T-helper 17 cell (primary cell): ENCODE measurements around the gene SMURF2. TPM values are rescaled to one million over a fixed set of nuclear protein-coding genes. Genes with fewer than 3 reads are reported as not detected.
"Not testable (repeated sequence)": the region's sequence is repeated elsewhere in the genome, so short reads cannot be mapped to it uniquely, and the experiment has no call there.

Experiments
- ATAC-seq: fragments of 150-1000 bp; cut with Tn5 transposase; 2 replicates; pipeline ENCODE4 v1.10.0; 2021; ENCODE audit warnings: mild to moderate bottlenecking, moderate library complexity
- DNase-seq, 3 donors: peaks; one replicate each; pipeline versions ENCODE4 v3.0.0 to v3.0.0-alpha.2; 2020 to 2021
- H3K9me3 ChIP-seq: one replicate; pipeline ENCODE4 v1.7.0; 2013; ENCODE audit warnings: low read length, mild to moderate bottlenecking; ENCODE audit not compliant: control insufficient read depth, poor library complexity, severe bottlenecking
- H3K27ac Mint-ChIP-seq: one replicate; pipeline ENCODE4 v1.8.0; 2022; ENCODE audit warnings: mild to moderate bottlenecking, moderate library complexity, mixed read lengths
- H3K27me3 Mint-ChIP-seq: one replicate; pipeline ENCODE4 v1.8.0; 2022; ENCODE audit warnings: mixed read lengths
- H3K36me3 Mint-ChIP-seq: one replicate; pipeline ENCODE4 v1.8.0; 2022; ENCODE audit warnings: low read depth, mixed read lengths
- H3K4me1 Mint-ChIP-seq: one replicate; pipeline ENCODE4 v1.8.0; 2022; ENCODE audit warnings: mild to moderate bottlenecking, mixed read lengths
- H3K4me3 Mint-ChIP-seq: one replicate; pipeline ENCODE4 v1.8.0; 2022; ENCODE audit warnings: mild to moderate bottlenecking, moderate library complexity, mixed read lengths
- total RNA-seq, 4 donors: library from RNA in 2 of 4; stranded (reverse) in 2 of 4; gene quantifications; one replicate each; pipeline ENCODE4 v1.2.3 and lab custom pipeline; 2022 to 2026

Gene SMURF2
- total RNA-seq, 2 donors from 2014 or later, result 25.4 to 26.6 TPM

DNA sequence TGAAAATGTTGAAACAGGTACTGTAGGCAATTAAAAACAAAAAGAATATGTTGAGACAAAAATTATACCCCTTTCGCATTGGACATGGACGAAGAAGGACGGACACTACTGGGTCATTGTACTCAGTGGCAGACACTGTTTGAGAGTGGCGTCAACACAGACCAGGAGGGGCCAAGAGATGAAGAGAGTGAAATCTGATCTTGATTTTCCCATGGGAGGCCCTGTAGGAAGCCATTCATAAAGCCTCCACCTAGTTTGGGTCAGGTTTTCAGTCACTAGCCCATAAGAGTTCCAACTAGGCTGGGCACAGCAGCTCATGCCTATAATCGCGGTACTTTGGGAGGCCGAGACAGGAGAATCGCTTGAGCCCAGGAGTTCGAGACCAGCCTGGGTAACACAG lies 23.6 kb upstream of the SMURF2 start:
- no peaks in the 10 kb centered on the region for H3K4me1 Mint-ChIP-seq
- DNase-seq (no peak), ATAC-seq (no peak)
- H3K4me3 Mint-ChIP-seq, result no peak overlapping the region
- H3K36me3 Mint-ChIP-seq, result no peaks in the 10 kb centered on the region
- no peak overlapping the region for H3K27ac Mint-ChIP-seq
- no peaks in the 10 kb centered on the region for H3K9me3 ChIP-seq
- no peaks in the 10 kb centered on the region for H3K27me3 Mint-ChIP-seq

DNA sequence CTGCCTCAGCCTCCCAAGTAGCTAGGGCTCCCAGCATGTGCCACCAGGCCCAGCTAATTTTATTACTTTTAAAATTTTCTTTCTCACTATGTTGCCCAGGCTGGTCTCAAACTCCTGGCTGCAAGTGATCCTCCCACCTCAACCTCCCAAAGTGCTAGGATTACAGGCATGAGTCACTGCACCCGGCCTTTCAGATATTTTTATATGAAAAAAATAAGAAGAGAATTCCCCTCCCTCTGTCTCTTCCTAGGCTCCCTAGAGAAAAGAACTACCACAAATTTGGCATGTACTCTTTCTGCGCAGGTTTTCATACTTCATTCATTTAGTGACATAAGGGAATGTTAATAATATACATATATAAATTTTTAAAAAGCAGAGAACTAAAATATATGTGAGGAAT lies 21.7 kb upstream of the SMURF2 start:
- no peak overlapping the region for H3K27ac Mint-ChIP-seq
- H3K27me3 Mint-ChIP-seq, result no peaks in the 10 kb centered on the region
- no peak overlapping the region for H3K4me3 Mint-ChIP-seq
- no peaks in the 10 kb centered on the region for H3K9me3 ChIP-seq
- no peaks in the 10 kb centered on the region for H3K36me3 Mint-ChIP-seq
- DNase-seq, result no peak
- H3K4me1 Mint-ChIP-seq, result no peaks in the 10 kb centered on the region
- ATAC-seq, result no peak

DNA sequence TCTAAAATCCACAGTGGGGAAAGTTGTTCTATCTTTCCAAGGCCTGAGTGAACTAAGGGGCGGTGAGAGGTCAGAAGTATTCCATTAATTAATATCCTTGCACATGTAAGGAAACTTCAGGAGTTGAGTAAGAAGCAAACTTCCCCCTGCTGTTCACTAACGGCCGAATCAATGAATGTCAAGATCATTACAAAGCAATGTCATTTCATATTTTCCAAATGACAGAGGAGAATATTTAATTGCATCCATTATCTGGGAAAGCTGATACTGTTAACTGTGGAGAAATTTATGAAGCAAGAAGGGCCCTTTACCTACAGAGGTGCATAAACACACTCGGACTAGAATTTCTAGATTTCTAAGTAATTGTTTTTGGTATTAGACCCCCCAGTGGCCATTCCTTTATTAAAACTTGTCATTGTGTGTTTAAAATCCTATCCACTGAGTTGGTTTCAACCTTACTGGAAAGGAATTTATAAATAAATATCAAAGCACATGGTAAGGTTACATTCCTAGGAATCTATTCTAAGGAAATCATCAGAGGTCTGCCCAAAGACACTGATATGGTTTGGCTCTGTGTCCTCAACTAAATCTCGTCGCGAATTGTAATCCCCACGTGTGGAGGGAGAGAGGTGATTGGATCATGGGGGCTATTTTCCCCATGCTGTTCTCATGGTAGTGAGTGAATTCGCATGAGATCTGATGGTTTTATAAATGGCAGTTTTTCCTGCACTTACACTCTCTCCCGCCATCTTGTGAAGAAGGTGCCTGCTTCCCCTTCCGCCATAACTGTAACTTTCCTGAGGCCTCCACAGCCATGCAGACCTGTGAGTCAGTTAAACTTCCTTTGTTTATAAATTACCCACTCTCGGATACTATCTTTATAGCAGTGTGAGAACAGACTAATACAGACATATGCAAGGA lies 20.4 kb upstream of the SMURF2 start:
- H3K27ac Mint-ChIP-seq, result no peak overlapping the region
- DNase-seq (no peak), ATAC-seq (no peak)
- H3K4me1 Mint-ChIP-seq, result no peaks in the 10 kb centered on the region
- no peak overlapping the region for H3K4me3 Mint-ChIP-seq
- no peaks in the 10 kb centered on the region for H3K36me3 Mint-ChIP-seq
- H3K27me3 Mint-ChIP-seq, result no peaks in the 10 kb centered on the region
- no peaks in the 10 kb centered on the region for H3K9me3 ChIP-seq

DNA sequence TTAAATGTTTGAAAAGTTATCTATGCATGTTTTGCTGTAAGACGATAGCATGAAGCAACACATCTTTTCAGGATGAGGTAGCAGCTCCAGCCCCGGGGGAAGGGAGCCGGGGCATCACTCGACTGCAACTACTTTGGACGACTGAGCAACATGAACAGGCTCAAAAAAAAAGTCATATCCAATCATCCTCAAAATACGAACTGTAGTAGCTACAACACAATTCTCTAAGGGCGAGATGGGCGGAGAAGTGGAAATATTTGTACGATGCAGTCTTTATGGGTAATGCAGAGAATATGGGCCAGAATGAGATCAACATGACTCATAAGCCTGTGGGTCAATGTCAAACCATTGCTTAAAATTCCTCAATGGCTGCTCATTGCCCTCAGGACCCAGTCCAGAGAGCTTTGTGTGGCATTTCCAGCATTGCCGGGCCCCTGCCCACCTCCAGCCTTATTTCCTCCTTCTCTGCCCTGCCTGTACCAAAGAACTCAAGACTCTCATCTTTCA lies 17.7 kb upstream of the SMURF2 start:
- Mint-ChIP-seq H3K4me1 (peaks cover 2% of the 10 kb centered on the region), H3K36me3 (no peaks in the 10 kb centered on the region), H3K4me3 (peak overlapping the region; percentile 31), H3K27me3 (no peaks in the 10 kb centered on the region), H3K27ac (no peak overlapping the region)
- no peaks in the 10 kb centered on the region for H3K9me3 ChIP-seq
- ATAC-seq (no peak), DNase-seq (no peak)

DNA sequence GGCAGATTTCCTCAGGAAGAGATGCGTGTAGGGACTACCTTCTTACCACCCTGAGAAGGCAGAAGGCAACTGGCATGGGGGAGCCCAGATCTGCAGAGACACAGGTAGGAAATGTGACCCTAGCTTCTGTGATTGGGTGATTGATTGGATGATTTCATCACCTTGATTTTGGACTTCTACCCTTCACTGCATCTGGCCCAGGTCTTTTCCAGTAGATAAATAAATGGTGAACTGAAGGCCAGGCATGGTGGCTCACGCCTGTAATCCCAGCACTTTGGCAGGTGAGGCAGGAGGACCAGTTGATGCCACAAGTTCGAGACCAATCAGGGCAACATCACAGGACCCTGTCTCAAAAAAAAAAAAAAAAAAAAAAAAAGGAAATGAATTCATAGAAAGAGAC lies 14.7 kb upstream of the SMURF2 start:
- DNase-seq (no peak), ATAC-seq (no peak)
- Mint-ChIP-seq H3K4me3 (no peak overlapping the region), H3K27me3 (no peaks in the 10 kb centered on the region), H3K27ac (no peak overlapping the region), H3K4me1 (peaks cover 2% of the 10 kb centered on the region), H3K36me3 (no peaks in the 10 kb centered on the region)
- no peaks in the 10 kb centered on the region for H3K9me3 ChIP-seq

DNA sequence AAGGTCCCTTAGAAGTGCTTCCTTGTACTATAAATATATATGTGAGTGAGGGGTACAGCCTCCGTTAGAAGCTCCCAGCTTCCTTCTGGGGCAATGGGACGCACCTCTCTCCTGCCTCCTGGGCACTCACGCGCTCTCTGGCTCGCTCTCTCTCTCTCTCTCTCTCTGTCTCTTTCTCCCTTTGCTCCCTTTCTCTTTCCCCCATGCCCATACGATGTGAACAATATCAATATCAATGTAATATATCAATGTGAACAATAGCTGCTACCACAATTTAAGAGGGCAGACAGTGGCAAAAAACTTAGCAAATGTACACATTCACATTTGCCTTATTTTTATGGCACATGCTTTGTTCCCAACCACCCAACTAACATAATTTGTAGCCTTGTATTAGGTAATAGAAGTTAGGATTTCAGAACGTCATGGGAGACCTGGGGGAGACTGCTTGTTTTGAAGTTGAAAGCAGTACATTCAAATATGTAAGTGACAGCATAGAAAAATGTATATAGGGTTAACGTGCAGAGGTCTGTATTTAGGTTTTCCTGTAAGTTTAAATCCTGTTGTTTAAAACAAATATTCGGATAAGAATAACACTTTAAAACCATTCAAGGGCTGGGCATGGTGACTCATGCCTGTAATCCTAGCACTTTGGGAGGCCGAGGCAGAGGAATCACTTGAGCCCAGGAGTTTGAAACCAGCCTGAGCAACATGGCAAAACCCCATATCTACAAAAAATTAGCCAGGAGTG lies 8.9 kb upstream of the SMURF2 start:
- not testable (repeated sequence) for H3K27me3 Mint-ChIP-seq, H3K36me3 Mint-ChIP-seq, H3K9me3 ChIP-seq, H3K4me1 Mint-ChIP-seq, ATAC-seq, DNase-seq, H3K27ac Mint-ChIP-seq
- H3K4me3 Mint-ChIP-seq, result peak overlapping the region; percentile 9

DNA sequence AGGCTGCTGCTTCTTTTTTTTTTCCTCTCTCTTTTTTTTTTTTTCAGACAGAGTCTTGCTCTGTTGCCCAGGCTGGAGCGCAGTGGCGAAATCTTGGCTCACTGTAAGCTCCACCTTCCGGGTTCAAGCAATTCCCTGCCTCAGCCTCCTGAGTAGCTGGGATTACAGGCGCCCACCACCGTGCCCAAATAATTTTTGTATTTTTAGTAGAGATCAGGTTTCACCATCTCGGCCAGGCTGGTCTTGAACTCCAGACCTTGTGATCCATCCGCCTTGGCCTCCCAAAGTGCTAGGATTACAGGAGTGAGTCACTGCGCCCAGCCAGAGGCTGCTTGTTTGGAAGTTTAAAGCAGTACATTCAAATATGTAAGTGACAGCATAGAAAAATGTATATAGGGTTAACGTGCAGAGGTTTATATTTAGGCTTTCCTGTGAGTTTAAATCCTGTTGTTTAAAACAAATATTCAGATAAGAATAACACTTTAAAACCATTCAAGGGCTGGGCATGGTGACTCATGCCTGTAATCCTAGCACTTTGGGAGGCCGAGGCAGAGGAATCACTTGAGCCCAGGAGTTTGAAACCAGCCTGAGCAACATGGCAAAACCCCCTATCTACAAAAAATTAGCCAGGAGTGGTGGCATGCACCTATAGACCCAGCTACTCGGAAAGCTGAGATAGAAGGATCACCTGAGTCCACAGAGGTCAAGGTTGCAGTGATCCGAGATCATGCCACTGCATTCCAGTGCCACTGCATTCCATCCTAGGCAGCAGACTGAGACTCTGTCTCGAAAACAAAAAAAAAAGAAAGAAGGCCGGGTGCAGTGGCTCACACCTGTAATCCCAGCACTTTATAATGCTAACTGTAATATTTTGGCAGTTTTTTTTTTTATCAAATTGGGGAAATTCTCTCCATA lies 6.0 kb upstream of the SMURF2 start:
- ATAC-seq, H3K9me3 ChIP-seq, H3K27me3 Mint-ChIP-seq, H3K4me1 Mint-ChIP-seq, H3K4me3 Mint-ChIP-seq, DNase-seq, H3K36me3 Mint-ChIP-seq, H3K27ac Mint-ChIP-seq: not testable (repeated sequence)

DNA sequence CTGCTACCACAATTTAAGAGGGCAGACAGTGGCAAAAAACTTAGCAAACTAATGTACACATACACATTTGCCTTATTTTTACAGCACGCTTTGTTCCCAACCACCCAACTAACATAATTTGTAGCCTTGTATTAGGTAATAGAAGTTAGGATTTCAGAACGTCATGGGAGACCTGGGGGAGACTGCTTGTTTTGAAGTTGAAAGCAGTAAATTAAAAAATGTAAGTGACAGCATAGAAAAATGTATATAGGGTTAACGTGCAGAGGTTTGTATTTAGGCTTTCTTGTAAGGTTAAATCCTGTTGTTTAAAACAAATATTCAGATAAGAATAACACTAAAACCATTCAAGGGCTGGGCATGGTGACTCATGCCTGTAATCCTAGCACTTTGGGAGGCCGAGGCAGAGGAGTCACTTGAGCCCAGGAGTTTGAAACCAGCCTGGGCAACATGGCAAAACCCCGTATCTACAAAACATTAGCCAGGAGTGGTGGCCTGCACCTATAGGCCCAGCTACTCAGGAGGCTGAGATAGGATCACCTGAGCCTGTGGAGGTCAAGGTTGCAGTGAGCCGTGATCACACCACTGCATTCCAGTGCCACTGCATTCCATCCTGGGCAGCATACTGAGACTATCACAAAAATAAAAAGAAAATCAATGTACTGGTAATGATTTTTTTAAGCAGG lies 2.3 kb upstream of the SMURF2 start:
- H3K4me1 Mint-ChIP-seq, result peaks cover 16% of the 10 kb centered on the region
- not testable (repeated sequence) for H3K27me3 Mint-ChIP-seq, H3K27ac Mint-ChIP-seq, ATAC-seq, H3K9me3 ChIP-seq, H3K36me3 Mint-ChIP-seq, H3K4me3 Mint-ChIP-seq, DNase-seq

DNA sequence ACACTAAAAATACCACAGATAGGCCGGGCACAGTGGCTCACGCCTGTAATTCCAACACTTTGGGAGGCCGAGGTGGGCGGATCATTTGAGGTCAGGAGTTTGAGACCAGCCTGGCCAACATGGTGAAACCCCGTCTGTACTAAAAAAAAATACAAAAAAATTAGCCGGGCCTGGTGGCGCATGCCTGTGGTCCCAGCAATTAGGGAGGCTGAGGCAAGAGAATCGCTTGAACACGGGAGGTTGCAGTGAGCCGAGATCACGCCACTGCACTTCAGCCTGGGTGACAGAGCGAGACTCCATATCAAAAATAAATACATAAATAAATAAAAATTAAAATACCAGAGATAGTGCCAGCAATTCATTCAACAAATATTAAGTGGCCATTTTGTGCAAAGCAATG lies 1.7 kb upstream of the SMURF2 start:
- H3K4me1 Mint-ChIP-seq, result peaks cover 19% of the 10 kb centered on the region
- not testable (repeated sequence) for H3K4me3 Mint-ChIP-seq, H3K36me3 Mint-ChIP-seq, DNase-seq, ATAC-seq, H3K27me3 Mint-ChIP-seq, H3K27ac Mint-ChIP-seq, H3K9me3 ChIP-seq

DNA sequence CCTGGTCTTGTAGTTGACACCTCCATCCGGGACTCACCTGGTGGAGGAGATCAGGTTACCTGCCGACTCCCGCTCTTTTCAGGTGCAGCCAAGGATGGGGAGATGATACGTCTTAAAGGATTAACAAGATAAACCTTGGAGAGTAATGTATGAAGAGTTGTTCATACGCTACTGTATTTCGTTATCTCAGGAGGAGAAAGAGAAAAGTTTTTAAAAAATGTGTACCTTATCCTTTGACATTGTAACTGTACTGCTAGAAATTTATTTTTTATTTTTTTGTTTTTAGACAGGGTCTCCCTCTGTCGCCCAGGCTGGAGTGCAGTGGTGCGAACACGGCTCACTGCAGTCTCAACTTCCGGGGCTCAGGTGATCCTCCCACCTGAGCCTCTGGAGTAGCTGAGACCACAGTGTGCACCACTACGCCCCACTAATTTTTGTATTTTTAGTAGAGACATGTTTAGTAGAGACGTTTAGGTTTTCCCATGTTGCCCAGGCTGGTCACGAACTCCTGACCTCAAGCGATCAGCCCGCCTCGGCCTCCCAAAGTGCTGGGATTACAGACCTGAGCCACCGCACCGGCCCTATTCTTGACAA lies 764 bp upstream of the SMURF2 start:
- peak overlapping the region; percentile 97 for H3K4me3 Mint-ChIP-seq
- H3K36me3 Mint-ChIP-seq, result peaks cover 2% of the 10 kb centered on the region
- H3K27ac Mint-ChIP-seq, result peak overlapping the region; percentile 91
- H3K27me3 Mint-ChIP-seq, result no peaks in the 10 kb centered on the region
- H3K4me1 Mint-ChIP-seq, result peaks cover 21% of the 10 kb centered on the region
- ATAC-seq (no peak), DNase-seq (no peak)
- no peaks in the 10 kb centered on the region for H3K9me3 ChIP-seq

DNA sequence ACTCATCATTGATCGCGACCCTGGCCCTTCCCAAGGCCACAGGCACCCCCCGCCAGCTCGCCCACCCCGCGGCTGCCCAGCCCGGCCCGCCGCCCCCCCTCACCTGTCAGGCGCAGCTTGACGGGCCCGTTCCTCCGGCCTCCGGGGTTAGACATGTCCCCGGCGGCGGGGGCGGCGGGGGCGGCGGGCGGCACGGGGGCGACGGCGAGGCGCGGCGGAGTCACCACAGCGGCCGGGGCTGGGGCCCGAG lies 456 bp downstream of the SMURF2 start:
- Mint-ChIP-seq H3K4me3 (peak overlapping the region; percentile 97), H3K27me3 (no peaks in the 10 kb centered on the region), H3K36me3 (peaks cover 2% of the 10 kb centered on the region), H3K27ac (peak overlapping the region; percentile 91), H3K4me1 (peaks cover 31% of the 10 kb centered on the region)
- no peak for DNase-seq
- no peaks in the 10 kb centered on the region for H3K9me3 ChIP-seq
- ATAC-seq, result no peak

DNA sequence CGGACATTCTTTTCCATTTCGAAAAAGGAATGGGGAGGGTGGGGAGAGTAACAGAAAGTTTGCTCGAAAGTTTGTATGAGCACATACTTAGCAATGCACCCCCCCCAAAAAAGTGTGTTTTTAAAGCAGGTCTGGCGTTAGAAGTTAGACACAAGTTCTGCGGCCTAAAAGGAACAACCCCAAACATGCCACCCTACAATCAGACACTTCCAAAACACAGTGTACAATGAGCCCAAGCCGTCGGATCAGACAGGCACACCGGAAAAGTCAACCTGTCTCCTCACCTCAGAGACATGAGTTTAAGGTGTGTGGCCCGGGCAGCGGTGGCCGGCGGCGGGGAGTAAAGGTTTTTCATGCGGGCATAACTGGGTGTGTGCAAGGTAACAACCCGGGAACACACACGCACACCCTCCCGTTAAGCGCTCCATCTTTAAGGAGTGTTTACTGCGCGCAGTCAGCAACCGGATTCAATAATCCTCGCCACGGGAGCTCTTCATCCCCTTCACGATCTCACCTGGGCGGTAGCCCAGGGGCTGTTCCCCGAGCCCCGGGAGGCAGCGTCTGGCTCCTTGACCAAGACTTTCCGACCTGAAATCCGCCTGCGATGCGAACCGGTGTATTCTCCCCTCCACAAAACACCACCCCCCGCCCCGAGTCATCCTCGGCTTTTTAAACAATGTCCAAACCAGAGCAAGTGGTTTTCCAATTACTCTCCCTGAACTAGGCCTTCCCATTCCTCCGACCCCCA lies 955 bp downstream of the SMURF2 start:
- not testable (repeated sequence) for H3K9me3 ChIP-seq, H3K36me3 Mint-ChIP-seq, H3K27me3 Mint-ChIP-seq
- DNase-seq (peak; percentile 6 to 14 (median 12)), ATAC-seq (peak; percentile 12)
- H3K4me3 Mint-ChIP-seq, result peak overlapping the region; percentile 97
- H3K4me1 Mint-ChIP-seq, result peaks cover 31% of the 10 kb centered on the region
- peak overlapping the region; percentile 91 for H3K27ac Mint-ChIP-seq
